K562 (cell line): ENCODE measurements around the gene MATCAP1. TPM values are rescaled to one million over a fixed set of nuclear protein-coding genes. Genes with fewer than 3 reads are reported as not detected.

Experiments
- GATAD2A ChIP-seq: fragments of 450-650 bp; IDR thresholded peaks from 2 replicates; pipeline ENCODE4 v1.6.1; 2017
- LARP7 ChIP-seq: fragments of 450-650 bp; IDR thresholded peaks from 2 replicates; pipeline ENCODE4 v1.6.1; 2016
- MEF2D ChIP-seq: conservative IDR thresholded peaks from 2 replicates; pipeline ENCODE4 v1.6.1; 2016; ENCODE audit warnings: low read depth, missing genetic modification characterization, missing compliant biosample characterization
- POLR3A ChIP-seq: IDR thresholded peaks from 2 replicates; pipeline ENCODE4 v1.6.1; 2011; ENCODE audit warnings: borderline replicate concordance, mild to moderate bottlenecking, moderate library complexity; ENCODE audit not compliant: insufficient read length, insufficient read depth; ENCODE audit errors: extremely low read depth
- SIX5 ChIP-seq, 2 experiments: IDR thresholded peaks; 2 replicates each; pipeline ENCODE4 v1.6.1; 2011; ENCODE audit warnings: low read length in 2 of 2, borderline replicate concordance in 1 of 2, low read depth in 1 of 2, mild to moderate bottlenecking in 1 of 2, moderate library complexity in 1 of 2; ENCODE audit not compliant: insufficient read depth in 1 of 2
- SMAD4 ChIP-seq: fragments of 250-450 bp; sonication (Bioruptor Pico); conservative IDR thresholded peaks from 2 replicates; pipeline ENCODE4 v1.8.0; 2021; ENCODE audit warnings: inconsistent platforms, mild to moderate bottlenecking, moderate library complexity
- TCF7 ChIP-seq: sonication (generic); IDR thresholded peaks from 2 replicates; pipeline ENCODE4 v1.6.1; 2016; ENCODE audit warnings: antibody characterized with exemption, borderline replicate concordance
- TEAD1 ChIP-seq, 2 experiments: fragments of 450-650 bp in 1 of 2; sonication (generic) in 1 of 2; formaldehyde crosslinking; IDR thresholded peaks; 2 replicates each; pipeline versions ENCODE4 v1.4.0 to v1.8.0; 2020 to 2022; ENCODE audit warnings: mild to moderate bottlenecking in 2 of 2, missing genetic modification reagents in 1 of 2
- YY1 ChIP-seq, 3 experiments: IDR thresholded peaks; 2 replicates each; pipeline ENCODE4 v1.6.1; 2011; ENCODE audit warnings: low read length in 2 of 3, mild to moderate bottlenecking in 2 of 3, moderate library complexity in 2 of 3, borderline replicate concordance in 1 of 3, control low read depth in 1 of 3, low read depth in 1 of 3; ENCODE audit not compliant: insufficient read depth in 3 of 3, insufficient replicate concordance in 2 of 3, control insufficient read depth in 1 of 3, insufficient read length in 1 of 3; ENCODE audit errors: extremely low read depth in 1 of 3
- ZBED1 ChIP-seq: IDR thresholded peaks from 2 replicates; pipeline ENCODE4 v1.6.1; 2014
- ZKSCAN8 ChIP-seq: fragments of 200-800 bp; sonication (Bioruptor generic); IDR thresholded peaks from 2 replicates; pipeline ENCODE4 v1.6.1; 2016; ENCODE audit warnings: missing genetic modification characterization, missing compliant biosample characterization
- ZNF24 ChIP-seq: fragments of 450-650 bp; IDR thresholded peaks from 2 replicates; pipeline ENCODE4 v1.6.1; 2016
- ZNF384 ChIP-seq: IDR thresholded peaks from 2 replicates; pipeline ENCODE4 v1.6.1; 2012; ENCODE audit warnings: low read depth, low read length, improper control_type of control experiment
- ZNF551 ChIP-seq: fragments of 250-450 bp; sonication (Bioruptor Pico); IDR thresholded peaks from 2 replicates; pipeline ENCODE4 v1.5.0; 2021; ENCODE audit warnings: mild to moderate bottlenecking, moderate library complexity
- polyA plus RNA-seq, 8 experiments: library from polyadenylated mRNA; depleted of rRNA in 4 of 8; stranded (reverse) in 5 of 8; unstranded in 3 of 8; fragments of >200 nt; fragmentation: Nextera tagmentation in 2 of 8; fragmentation: Illumina TruSeq in 1 of 8; extraction: Ambion mirVana in 2 of 8; extraction: Trizol in 1 of 8; gene quantifications; 2 replicates each; pipeline versions ENCODE4 v1.2.1 to v1.2.3, GENCODE V29; 2011 to 2014; ENCODE audit warnings: inconsistent platforms in 1 of 8, missing spikeins in 1 of 8
- total RNA-seq, 7 experiments: library from RNA; depleted of rRNA in 6 of 7; stranded (reverse); fragments of >200 nt in 6 of 7; fragmentation: Illumina TruSeq in 2 of 7; extraction: Trizol in 2 of 7; gene quantifications; 2 replicates each; pipeline versions ENCODE4 v1.2.1 to v1.2.3, GENCODE V29; 2011 to 2021; ENCODE audit warnings: low replicate concordance in 1 of 7
- TF ChIP-seq, protein P1 (sequence below): fragments of 250-450 bp; sonication (Bioruptor Pico); IDR thresholded peaks from 2 replicates; pipeline ENCODE4 v1.5.0; 2022; ENCODE audit warnings: mild to moderate bottlenecking
- TF ChIP-seq, protein P2 (sequence below): fragments of 450-650 bp; IDR thresholded peaks from 2 replicates; pipeline ENCODE4 v1.6.1; 2014; ENCODE audit warnings: low read depth, mild to moderate bottlenecking, moderate library complexity, borderline replicate concordance
- TF ChIP-seq, protein P3 (sequence below): sonication (generic); formaldehyde crosslinking; IDR thresholded peaks from 2 replicates; pipeline ENCODE4 v1.8.0; 2022; ENCODE audit warnings: mild to moderate bottlenecking, missing genetic modification reagents
- TF ChIP-seq, protein P4 (sequence below): IDR thresholded peaks from 2 replicates; pipeline ENCODE4 v1.6.1; 2014; ENCODE audit warnings: antibody characterized with exemption
- TF ChIP-seq, protein P5 (sequence below): conservative IDR thresholded peaks from 2 replicates; pipeline ENCODE4 v1.6.1; 2011; ENCODE audit warnings: low read depth, mild to moderate bottlenecking, low read length; ENCODE audit not compliant: control insufficient read depth

MATCAP1 gene
- total and polyA plus RNA-seq, 9 of the 15 experiments (the other 6 are each of a cell fraction or from before 2014, with no cell fraction given), result 3.4 to 20.5 (median 10.3) TPM

DNA sequence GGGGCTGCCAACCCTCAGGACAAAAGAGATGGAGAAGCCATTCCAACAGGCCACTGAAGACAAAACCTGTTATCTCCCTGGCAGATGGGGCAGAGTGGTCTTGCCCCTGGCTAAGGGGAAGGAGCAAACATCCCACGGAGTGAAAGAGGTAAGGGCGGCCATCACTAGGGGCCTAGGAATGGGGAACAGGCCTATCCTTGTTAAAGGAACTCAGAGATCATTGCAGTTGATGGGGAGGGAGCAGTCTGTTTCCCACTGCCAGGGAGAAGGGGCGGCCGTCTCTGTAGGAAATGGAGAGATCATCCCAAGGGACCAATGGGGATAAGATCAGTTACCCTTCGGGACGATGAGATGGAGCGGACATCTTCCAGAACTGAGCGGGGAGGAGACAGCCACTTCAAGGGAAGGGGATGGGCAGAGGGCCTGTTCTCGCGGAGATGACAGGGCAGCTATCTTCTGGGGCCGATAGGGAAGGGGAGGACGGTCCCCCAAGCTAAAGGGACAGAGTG is 42.6 kb upstream of the MATCAP1 start (continued):
- no peak for TF ChIP-seq SIX5 (IDR thresholded peaks at IDR 0.05; ENCODE audit: borderline replicate concordance in 1 of 2, insufficient read depth in 1 of 2, low read depth in 1 of 2, low read length in 2 of 2)
- TF ChIP-seq SMAD4 (CRISPR knock-in tag), result no peak
- TF ChIP-seq ZNF551 (CRISPR knock-in tag), result no peak
- no peak for TF ChIP-seq ZKSCAN8 (CRISPR knock-in tag)
- no peak for TF ChIP-seq POLR3A
- no peak for TF ChIP-seq ZNF384
- TF ChIP-seq LARP7, result no peak
- no peak for TF ChIP-seq ZBED1
- TF ChIP-seq GATAD2A, result no peak
- TF ChIP-seq TEAD1 (CRISPR knock-in tag; IDR thresholded peaks at IDR 0.05), result 0 out of 4 replicates have a peak, but pooled peaks of 1 of the 2 experiments have one; percentile 1
- TF ChIP-seq, protein P1, sequence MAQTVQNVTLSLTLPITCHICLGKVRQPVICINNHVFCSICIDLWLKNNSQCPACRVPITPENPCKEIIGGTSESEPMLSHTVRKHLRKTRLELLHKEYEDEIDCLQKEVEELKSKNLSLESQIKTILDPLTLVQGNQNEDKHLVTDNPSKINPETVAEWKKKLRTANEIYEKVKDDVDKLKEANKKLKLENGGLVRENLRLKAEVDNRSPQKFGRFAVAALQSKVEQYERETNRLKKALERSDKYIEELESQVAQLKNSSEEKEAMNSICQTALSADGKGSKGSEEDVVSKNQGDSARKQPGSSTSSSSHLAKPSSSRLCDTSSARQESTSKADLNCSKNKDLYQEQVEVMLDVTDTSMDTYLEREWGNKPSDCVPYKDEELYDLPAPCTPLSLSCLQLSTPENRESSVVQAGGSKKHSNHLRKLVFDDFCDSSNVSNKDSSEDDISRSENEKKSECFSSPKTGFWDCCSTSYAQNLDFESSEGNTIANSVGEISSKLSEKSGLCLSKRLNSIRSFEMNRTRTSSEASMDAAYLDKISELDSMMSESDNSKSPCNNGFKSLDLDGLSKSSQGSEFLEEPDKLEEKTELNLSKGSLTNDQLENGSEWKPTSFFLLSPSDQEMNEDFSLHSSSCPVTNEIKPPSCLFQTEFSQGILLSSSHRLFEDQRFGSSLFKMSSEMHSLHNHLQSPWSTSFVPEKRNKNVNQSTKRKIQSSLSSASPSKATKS (CRISPR knock-in tag), result no peak
- TF ChIP-seq, protein P2, sequence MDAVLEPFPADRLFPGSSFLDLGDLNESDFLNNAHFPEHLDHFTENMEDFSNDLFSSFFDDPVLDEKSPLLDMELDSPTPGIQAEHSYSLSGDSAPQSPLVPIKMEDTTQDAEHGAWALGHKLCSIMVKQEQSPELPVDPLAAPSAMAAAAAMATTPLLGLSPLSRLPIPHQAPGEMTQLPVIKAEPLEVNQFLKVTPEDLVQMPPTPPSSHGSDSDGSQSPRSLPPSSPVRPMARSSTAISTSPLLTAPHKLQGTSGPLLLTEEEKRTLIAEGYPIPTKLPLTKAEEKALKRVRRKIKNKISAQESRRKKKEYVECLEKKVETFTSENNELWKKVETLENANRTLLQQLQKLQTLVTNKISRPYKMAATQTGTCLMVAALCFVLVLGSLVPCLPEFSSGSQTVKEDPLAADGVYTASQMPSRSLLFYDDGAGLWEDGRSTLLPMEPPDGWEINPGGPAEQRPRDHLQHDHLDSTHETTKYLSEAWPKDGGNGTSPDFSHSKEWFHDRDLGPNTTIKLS, result no peak
- TF ChIP-seq, protein P3, sequence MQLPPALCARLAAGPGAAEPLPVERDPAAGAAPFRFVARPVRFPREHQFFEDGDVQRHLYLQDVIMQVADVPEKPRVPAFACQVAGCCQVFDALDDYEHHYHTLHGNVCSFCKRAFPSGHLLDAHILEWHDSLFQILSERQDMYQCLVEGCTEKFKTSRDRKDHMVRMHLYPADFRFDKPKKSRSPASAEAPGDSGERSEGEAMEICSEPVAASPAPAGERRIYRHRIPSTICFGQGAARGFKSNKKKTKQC (CRISPR knock-in tag), result no peak
- TF ChIP-seq, protein P4, sequence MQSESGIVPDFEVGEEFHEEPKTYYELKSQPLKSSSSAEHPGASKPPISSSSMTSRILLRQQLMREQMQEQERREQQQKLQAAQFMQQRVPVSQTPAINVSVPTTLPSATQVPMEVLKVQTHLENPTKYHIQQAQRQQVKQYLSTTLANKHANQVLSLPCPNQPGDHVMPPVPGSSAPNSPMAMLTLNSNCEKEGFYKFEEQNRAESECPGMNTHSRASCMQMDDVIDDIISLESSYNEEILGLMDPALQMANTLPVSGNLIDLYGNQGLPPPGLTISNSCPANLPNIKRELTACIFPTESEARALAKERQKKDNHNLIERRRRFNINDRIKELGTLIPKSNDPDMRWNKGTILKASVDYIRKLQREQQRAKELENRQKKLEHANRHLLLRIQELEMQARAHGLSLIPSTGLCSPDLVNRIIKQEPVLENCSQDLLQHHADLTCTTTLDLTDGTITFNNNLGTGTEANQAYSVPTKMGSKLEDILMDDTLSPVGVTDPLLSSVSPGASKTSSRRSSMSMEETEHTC, result no peak
- TF ChIP-seq, protein P5, sequence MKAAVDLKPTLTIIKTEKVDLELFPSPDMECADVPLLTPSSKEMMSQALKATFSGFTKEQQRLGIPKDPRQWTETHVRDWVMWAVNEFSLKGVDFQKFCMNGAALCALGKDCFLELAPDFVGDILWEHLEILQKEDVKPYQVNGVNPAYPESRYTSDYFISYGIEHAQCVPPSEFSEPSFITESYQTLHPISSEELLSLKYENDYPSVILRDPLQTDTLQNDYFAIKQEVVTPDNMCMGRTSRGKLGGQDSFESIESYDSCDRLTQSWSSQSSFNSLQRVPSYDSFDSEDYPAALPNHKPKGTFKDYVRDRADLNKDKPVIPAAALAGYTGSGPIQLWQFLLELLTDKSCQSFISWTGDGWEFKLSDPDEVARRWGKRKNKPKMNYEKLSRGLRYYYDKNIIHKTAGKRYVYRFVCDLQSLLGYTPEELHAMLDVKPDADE, result no peak
- TF ChIP-seq TCF7, result no peak
- TF ChIP-seq YY1 (IDR thresholded peaks at IDR 0.05; ENCODE audit: borderline replicate concordance in 1 of 3, control insufficient read depth in 1 of 3, extremely low read depth in 1 of 3, insufficient read depth in 3 of 3, insufficient read length in 1 of 3, insufficient replicate concordance in 2 of 3, low read depth in 1 of 3, low read length in 2 of 3), result peak in 1 of 3 experiments; percentile 37
- TF ChIP-seq MEF2D (tag), result no peak
- TF ChIP-seq ZNF24, result no peak
